ENCODE results near the gene SPATA21.

SPATA21 gene

GRCh38 chr1:16397120-16397519, 40.1 kb downstream of the SPATA21 start:
- Histone ChIP-seq H3K36me3 (ENCODE audit: insufficient read depth, low read length) (peaks cover 75% of the 10 kb centered on the region), H3K4me2 (ENCODE audit: insufficient read depth, low read length) (no peak overlapping the region), H3K27ac (ENCODE audit: low read length) (no peak overlapping the region), H3K4me3 (ENCODE audit: low read depth in 1 of 2, low read length in 2 of 2) (no peak overlapping the region), H3K9me3 (ENCODE audit: insufficient read depth, low read length, severe bottlenecking) (no peaks in the 10 kb centered on the region), H4K20me1 (ENCODE audit: insufficient read depth, low read length) (peaks cover 50% of the 10 kb centered on the region), H3K9ac (ENCODE audit: low read depth, low read length) (no peak overlapping the region), H3K27me3 (ENCODE audit: insufficient read depth, low read length, poor library complexity) (no peaks in the 10 kb centered on the region), H2AFZ (ENCODE audit: low read depth, low read length) (no peak overlapping the region), H3K4me1 (ENCODE audit: insufficient read depth, low read length) (no peaks in the 10 kb centered on the region), H3K79me2 (ENCODE audit: insufficient read depth, low read length) (peaks cover 25% of the 10 kb centered on the region)
- no peak for TF ChIP-seq CTCF (IDR thresholded peaks at IDR 0.05; ENCODE audit: borderline replicate concordance, extremely low read depth, low read length, poor library complexity, severe bottlenecking)
- no peak for TF ChIP-seq EZH2 (IDR thresholded peaks at IDR 0.05; ENCODE audit: borderline replicate concordance, low read depth, low read length, severe bottlenecking)
- ATAC-seq (ENCODE audit: insufficient read depth, low read depth) (no peak), DNase-seq (no peak)

- H3K79me2 ChIP-seq (ENCODE audit: insufficient read depth, low read length) = peaks cover 31% of the 10 kb centered on the region
- no peak for ATAC-seq (ENCODE audit: insufficient read depth, low read depth)
- H3K4me1 ChIP-seq (ENCODE audit: insufficient read depth, low read length) = no peaks in the 10 kb centered on the region
- no peak for DNase-seq
- H3K4me3 ChIP-seq (ENCODE audit: low read depth in 1 of 2, low read length in 2 of 2) = no peak overlapping the region
- no peak overlapping the region for H3K9ac ChIP-seq (ENCODE audit: low read depth, low read length)
- no peak overlapping the region for H2AFZ ChIP-seq (ENCODE audit: low read depth, low read length)
- H3K27ac ChIP-seq (ENCODE audit: low read length) = no peak overlapping the region
- no peaks in the 10 kb centered on the region for H3K27me3 ChIP-seq (ENCODE audit: insufficient read depth, low read length, poor library complexity)
- H3K9me3 ChIP-seq (ENCODE audit: insufficient read depth, low read length, severe bottlenecking) = no peaks in the 10 kb centered on the region
- H3K36me3 ChIP-seq (ENCODE audit: insufficient read depth, low read length) = peaks cover 77% of the 10 kb centered on the region
- peaks cover 56% of the 10 kb centered on the region for H4K20me1 ChIP-seq (ENCODE audit: insufficient read depth, low read length)
- no peak overlapping the region for H3K4me2 ChIP-seq (ENCODE audit: insufficient read depth, low read length)
- TF ChIP-seq EZH2 (IDR thresholded peaks at IDR 0.05; ENCODE audit: borderline replicate concordance, low read depth, low read length, severe bottlenecking) = no peak
- TF ChIP-seq CTCF (IDR thresholded peaks at IDR 0.05; ENCODE audit: borderline replicate concordance, extremely low read depth, low read length, poor library complexity, severe bottlenecking) = no peak
These were observed 40.6 kb downstream of the SPATA21 start for GRCh38 chr1:16396591-16396990.

GRCh38 chr1:16394977-16395376, 42.2 kb downstream of the SPATA21 start:
- no peak overlapping the region for H2AFZ ChIP-seq (ENCODE audit: low read depth, low read length)
- ATAC-seq (ENCODE audit: insufficient read depth, low read depth) (no peak), DNase-seq (no peak)
- H3K4me1 ChIP-seq (ENCODE audit: insufficient read depth, low read length) = no peaks in the 10 kb centered on the region
- peaks cover 73% of the 10 kb centered on the region for H3K36me3 ChIP-seq (ENCODE audit: insufficient read depth, low read length)
- H3K4me2 ChIP-seq (ENCODE audit: insufficient read depth, low read length) = no peak overlapping the region
- H3K79me2 ChIP-seq (ENCODE audit: insufficient read depth, low read length) = peaks cover 47% of the 10 kb centered on the region
- H4K20me1 ChIP-seq (ENCODE audit: insufficient read depth, low read length) = peaks cover 72% of the 10 kb centered on the region
- TF ChIP-seq EZH2 (IDR thresholded peaks at IDR 0.05; ENCODE audit: borderline replicate concordance, low read depth, low read length, severe bottlenecking) = no peak
- no peak for TF ChIP-seq CTCF (IDR thresholded peaks at IDR 0.05; ENCODE audit: borderline replicate concordance, extremely low read depth, low read length, poor library complexity, severe bottlenecking)
- H3K9ac ChIP-seq (ENCODE audit: low read depth, low read length) = no peak overlapping the region
- no peak overlapping the region for H3K27ac ChIP-seq (ENCODE audit: low read length)
- H3K9me3 ChIP-seq (ENCODE audit: insufficient read depth, low read length, severe bottlenecking) = no peaks in the 10 kb centered on the region
- no peaks in the 10 kb centered on the region for H3K27me3 ChIP-seq (ENCODE audit: insufficient read depth, low read length, poor library complexity)
- no peak overlapping the region for H3K4me3 ChIP-seq (ENCODE audit: low read depth in 1 of 2, low read length in 2 of 2)

All from DND-41 (cell line).